Kasumi-1 (cell line): ENCODE results near the gene PPP4C.
"Not testable (repeated sequence)": the region's sequence is repeated elsewhere in the genome, so short reads cannot be mapped to it uniquely, and the experiment has no call there.

Source experiments
- DNase-seq, 2 experiments: peaks; one replicate each; lab custom pipeline; 2025; lab: John Stamatoyannopoulos, UW

PPP4C gene

GRCh38 chr16:30122604-30123160 is 46.9 kb downstream of the PPP4C start:
- no peak for DNase-seq

DNA sequence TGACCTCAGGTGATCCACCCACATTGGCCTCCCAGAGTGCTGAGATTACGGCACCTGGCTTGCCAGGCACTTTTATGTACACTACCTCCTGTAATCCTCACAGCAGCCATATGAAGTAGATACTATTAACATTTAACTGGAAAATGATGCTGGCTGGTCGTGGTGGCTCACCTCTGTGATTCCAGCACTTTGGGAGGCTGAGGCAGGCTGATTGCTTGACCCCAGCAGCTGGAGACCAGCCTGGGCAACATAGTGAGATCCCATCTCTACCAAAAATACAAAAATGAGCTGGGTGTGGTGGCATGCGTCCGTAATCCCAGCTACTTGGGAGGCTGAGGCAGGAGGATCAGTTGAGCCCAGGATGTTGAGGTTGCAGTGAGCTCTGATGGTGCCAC is 49.2 kb downstream of the PPP4C start:
- DNase-seq: no peak

- DNase-seq: not testable (repeated sequence)
Measured at GRCh38 chr16:30125690-30126089, 49.9 kb downstream of the PPP4C start.

- no peak for DNase-seq
Measured at GRCh38 chr16:30127993-30128392, 52.2 kb downstream of the PPP4C start.

DNA sequence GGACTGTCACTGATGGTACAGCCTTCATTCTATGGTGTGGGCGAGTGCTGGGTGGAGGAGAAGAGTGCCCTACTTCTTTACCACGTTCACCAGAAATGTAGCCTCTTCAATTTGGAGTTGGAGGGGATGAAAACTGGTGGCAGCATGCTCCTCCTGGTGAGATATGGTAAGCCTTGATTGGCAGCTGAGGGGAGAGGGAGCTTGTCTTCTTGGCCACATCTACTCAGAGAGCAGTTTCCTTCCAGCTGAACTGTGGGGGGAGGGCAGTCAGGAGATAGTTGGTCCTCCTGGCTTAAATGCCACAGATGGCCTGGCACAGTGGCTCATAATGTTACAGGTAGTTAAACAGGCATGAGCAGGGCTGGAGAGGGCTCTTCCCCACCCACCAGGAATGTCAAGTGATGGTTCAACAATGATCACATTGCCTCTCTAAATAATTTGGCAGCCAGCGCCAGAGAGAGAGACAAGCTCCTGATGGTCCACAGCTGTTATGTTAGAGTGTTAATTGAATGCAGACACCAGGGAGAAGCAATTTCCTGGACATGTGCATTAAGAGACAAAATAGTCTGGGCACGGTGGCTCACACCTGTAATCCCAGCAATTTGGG is 56.2 kb downstream of the PPP4C start:
- no peak for DNase-seq

DNA sequence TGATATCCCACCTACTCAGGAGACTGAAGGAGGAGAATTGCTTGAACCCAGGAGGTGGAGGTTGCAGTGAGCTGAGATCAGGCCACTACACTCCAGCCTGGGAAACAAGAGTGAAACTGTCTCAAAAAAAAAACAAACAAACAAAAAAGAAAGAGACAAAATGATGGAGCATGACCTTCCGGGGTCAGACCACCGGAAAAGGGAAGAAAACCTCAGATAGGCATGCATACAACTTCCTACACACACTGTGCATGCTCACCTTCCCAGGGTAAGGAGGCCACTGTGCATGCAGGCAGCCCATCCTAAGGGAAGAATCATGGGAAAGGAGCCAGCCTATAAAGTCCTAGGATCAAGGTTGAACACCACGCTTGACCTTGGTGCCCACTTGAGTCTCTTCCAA is 56.8 kb downstream of the PPP4C start:
- DNase-seq: no peak
